WTC11 (cell line): ENCODE results near the gene PCDH9.

ENCODE experiments used
- CTCF ChIP-seq: fragments of 200-600 bp; IDR thresholded peaks from 2 replicates; pipeline ENCODE4 v1.8.0; 2022; ENCODE audit warnings: antibody characterized with exemption
- PRRX2 ChIP-seq: fragments of 250-450 bp; sonication (Bioruptor Pico); IDR thresholded peaks from 2 replicates; pipeline ENCODE4 v1.8.0; 2021; ENCODE audit warnings: mild to moderate bottlenecking

- TF ChIP-seq CTCF: no peak
- no peak for TF ChIP-seq PRRX2 (CRISPR knock-in tag)
These were observed 783.7 kb downstream of the PCDH9 start for GRCh38 chr13:66446413-66446812.
